Ovary (tissue), 3 donors: Measurements from ENCODE around the gene HLA-DRA.

Experiments
- CTCF ChIP-seq, 3 donors: fragments of 450-650 bp in 2 of 3; fragments of 200-600 bp in 1 of 3; IDR thresholded peaks; one replicate each; pipeline versions ENCODE4 v1.5.1 to v1.8.0; 2016 to 2022; ENCODE audit warnings: antibody characterized with exemption in 3 of 3, mild to moderate bottlenecking in 1 of 3
- EP300 ChIP-seq: sonication (generic); formaldehyde crosslinking; IDR thresholded peaks from one replicate; pipeline ENCODE4 v1.6.1; 2017; ENCODE audit warnings: antibody characterized with exemption
- donor health status: DM: no; HTN: no; CAD: no.

GRCh38 chr6:32439139-32439538 is 548 bp upstream of the HLA-DRA start:
- no peak for TF ChIP-seq EP300
- TF ChIP-seq CTCF (IDR thresholded peaks at IDR 0.05), result no peak
